ENCODE measurements around the gene GARS1.

Gene GARS1

DNA sequence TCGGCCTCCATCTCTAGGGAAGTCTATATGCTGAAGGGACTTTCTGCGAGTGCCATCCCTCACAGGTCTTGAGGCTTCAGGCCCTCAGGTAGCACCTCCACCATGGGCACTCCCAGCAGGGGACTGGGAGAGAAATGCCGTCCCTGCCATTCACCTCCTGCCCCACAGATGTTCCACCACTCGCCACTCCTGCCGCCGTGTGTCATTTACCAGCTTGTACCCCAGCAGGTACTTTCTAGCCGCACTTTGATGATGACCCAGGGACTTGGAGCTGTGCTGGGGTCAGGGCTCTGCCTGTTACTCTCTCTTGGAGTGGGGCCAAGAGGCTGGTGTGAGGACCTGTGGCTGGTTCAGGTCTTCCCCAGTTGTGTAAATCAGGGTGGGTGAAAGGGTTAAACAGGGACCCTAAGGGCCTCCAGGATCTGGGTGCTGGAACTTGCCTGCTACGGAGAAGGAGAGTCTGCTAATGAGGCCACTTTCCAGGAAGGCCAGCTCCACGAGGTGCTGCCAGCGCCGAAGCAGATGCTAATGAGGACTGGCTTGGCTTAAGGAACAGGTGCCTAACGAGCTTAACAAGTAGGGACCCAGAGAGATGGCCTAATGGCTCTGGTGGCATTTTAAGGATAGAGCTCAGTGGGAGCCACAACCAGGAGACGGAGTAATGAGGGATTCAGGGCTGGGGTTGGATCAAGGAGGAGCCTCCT, 55.2 kb downstream of the GARS1 start:
- H3K4me3 ChIP-seq (ENCODE audit: low read length): no peak overlapping the region
- no peak for DNase-seq (ENCODE audit: low read depth, low spot score)

DNA sequence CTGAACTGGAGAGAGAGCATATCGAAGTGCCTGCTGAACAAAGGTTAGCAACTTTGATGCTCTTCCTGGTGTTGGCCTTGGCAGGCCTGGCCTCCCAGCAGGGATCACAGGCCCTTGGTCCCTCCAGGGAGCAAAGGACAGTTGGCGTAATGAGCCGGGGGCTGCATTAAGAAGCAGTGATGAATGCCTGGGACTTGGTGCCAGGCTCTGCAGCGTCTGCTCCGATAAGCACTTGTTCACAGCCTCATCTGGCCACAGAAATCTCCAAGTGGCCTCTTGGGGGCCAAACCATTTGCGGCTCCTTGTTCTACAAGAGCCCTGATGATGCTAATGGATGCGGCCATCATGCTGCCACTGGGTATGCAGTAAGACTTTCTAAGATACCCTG, 55.7 kb downstream of the GARS1 start:
- no peak overlapping the region for H3K4me3 ChIP-seq (ENCODE audit: low read length)
- DNase-seq (ENCODE audit: low read depth, low spot score): no peak

DNA sequence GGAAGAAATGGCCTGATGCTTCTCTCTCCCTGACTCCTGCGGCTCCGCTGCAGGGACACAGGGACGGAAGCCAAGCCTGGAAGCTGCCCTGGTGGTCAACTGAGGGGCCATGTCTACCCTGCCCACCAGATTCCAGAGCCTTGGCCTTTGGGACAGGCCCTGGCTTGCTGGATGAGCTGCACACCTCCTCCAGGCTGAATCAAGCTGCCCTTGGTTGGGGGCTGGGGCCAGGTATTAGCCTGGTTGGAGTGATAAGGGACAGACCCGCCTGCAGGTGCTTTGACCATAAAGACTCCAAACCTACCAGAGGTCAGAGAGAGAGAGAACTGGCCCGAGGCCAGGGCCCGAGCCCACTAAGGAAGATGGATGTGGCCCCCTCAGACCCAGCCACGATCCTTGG, 57.5 kb downstream of the GARS1 start:
- no peak for DNase-seq (ENCODE audit: low read depth, low spot score)
- no peak overlapping the region for H3K4me3 ChIP-seq (ENCODE audit: low read length)

DNA sequence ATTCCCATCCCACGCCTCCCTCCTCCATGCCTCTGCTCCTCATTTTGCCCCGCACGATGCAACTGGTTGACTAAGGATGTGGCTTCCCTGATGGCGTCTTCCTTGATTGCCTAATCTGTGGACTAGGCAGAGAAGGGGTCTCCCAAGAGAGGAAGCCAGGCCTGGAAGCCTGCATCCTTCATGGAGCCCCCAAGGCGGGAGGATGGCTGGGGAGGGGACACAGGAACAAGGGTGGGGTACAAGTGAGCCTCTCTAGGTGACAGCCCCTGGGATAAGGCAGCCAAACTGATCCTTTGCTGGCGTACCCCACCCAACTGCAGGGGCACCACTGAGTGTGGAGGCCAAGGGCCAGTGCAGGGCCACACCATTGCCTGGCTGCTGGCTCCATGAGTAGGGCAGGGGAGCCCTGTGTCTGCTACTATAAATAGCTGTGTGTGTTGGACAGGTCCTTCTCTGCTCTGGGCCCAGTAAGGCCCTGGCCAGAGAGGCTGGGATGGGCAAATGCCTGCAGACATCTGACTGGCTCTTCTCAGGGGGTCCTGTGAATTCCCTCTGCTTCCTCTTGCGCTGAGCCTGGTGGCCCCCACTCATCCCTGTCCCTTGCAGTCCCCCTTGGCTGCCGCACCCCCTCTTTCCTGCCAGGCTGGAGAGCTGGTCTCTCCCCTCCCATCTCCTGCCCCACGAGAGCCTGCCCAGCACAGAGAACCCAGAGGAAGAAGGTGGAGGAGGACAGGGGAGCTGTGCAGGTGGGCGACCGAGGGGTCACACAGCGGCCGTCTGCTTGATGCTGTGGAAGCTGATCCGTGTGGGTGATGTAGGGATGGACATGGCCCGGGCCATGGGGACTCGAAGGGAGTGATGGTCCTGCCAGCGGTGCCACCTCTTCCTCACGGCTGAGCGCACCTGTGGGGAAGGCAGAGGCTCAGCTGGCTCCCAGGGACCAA, 58.3 kb downstream of the GARS1 start:
- no peak for DNase-seq (ENCODE audit: low read depth, low spot score)
- H3K4me3 ChIP-seq (ENCODE audit: low read length): no peak overlapping the region

DNA sequence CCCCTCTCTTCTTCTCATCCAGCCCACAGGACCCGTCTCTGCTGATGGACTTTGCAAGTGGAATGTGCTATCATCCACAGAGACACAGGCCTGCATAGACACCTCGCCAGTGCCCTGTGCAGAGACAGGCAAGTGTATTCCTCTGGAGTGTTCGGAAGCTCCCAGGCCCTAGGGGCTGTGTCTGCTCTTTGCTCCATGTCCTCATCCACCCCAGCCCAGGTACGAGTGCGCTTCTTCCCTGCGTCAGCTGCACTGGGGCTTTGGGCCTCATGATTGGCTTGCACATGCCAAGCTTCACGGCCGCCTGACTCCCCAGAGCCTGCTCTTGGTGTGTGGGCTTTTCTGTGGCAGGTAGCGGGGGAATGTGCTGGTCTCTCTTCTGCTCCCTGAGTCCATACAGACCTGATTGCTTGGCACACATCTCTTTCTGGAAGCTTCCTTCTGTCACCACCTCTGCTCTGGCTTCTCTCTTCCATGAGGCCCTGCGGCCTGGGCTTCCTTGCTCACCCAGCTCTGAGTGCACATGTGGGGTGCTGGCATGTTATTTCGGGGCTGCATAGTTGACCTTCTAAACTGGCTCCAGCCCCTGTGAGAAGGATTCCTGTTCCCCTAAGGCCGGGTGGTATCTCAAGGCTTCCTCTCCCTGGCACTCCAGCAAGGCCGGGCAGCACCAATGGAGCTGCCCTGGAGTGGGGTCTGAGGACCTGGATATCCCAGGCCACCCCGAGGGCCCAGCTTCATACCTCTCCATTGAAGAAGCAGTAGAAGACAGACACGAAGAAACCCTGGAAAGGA, 59.8 kb downstream of the GARS1 start:
- no peak for DNase-seq (ENCODE audit: low read depth, low spot score)
- no peak overlapping the region for H3K4me3 ChIP-seq (ENCODE audit: low read length)

DNA sequence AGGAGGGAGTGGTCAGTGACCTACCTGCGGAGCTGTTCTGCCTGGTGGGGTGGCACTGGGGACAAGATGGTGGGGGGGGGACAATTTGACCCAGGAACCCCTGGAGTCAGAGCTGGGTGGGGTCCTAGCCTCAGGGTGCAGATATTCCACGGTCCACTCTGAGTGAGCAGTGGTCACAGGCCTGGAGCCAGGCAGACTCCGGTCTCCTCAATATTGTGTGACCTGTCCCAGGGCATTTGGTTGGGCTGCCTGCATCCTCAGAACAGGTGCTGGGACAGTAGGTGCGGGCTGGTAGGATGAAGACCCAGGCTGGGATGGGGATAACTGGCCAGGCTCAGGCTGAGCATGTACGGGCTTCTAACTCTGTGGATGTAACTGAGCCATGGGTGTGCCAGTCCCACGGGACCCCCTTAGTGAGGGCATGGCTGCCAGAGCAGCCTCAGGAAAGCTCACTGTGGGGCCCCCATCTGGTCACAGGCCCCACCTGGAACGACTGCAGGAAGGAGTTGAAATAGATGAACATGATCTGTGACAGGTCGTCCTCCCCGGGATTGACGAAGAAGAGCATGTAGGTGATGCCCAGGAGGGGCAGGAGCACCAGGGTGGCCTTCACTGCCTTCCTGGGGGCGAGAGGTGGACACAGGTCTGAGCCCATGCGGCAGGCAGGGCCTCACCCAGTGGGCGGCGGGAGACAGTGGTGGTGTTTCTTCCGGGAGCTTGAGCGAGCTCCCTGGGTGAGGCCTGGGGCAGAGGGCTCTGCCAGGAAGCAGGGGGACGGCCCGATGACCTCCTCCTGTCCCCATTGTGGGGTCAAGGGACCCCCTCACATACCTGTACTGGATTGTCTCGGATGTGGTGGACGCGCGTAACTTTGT, 60.7 kb downstream of the GARS1 start:
- H3K4me3 ChIP-seq (ENCODE audit: low read length): no peak overlapping the region
- no peak for DNase-seq (ENCODE audit: low read depth, low spot score)

DNA sequence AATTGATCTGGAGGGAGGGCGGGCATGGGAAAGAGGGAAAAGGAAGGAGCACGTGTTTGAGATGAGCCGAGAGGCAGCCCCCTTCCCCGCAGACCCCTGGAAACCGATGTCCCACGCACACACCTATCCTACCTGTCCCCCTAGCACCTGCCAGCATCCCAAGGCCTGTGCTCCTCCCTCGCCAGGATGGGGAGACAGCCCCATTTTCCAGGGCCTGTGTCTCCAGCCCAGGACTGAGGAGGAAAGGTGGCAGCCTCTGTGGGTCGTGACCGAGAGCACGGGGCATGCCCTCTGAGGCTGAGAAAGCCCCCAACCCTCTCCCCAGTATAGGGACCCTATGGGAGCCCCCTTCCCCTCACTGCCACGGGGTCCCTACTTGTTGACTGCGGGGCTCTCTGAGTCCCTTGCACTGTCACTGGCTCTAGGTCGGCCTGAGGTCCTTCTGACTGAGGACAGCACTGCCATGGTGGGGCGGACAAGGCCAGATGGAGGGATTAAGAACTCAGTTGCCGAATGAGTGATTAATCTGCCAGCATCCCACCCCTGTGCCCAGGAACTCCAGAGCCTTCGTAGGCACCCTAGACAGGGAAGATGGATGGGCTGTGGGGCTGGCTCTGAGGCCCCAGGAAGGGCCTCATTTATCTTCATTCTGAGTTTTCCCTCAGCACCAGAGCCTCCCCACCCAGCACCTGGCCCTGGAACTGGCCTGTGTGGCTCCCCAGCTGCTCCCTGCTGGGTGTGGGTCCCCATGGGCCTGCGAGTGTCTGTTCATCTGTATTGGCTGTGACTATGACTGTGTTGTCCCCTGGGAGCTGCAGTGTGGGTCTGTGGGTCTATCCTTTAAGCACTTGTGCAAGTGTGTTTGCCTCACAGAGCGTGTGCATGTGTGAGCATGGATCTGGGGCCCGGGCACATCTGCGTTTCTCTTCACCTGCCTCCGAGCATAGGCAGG, 61.6 kb downstream of the GARS1 start:
- no peak overlapping the region for H3K4me3 ChIP-seq (ENCODE audit: low read length)
- DNase-seq (ENCODE audit: low read depth, low spot score): no peak

DNA sequence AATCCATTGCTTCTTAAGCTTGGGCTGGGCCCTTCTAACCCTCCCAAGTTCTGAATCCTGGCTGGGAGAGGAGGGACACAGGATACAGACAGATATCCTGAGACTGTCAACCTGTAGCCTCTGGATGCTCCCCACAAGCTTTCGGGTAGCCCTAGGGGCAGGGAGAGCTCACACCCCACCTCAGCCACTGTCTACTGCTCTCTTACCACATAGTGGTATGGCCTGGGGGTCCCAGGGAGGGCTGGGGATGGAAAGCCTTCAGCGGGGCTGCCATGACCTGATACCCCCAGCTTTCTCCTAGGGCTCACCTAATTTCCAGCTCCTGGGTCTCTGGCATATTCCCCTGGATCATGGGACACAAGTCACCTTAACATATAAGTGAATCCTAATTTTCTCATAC, 62.5 kb downstream of the GARS1 start:
- no peak for DNase-seq (ENCODE audit: low read depth, low spot score)
- no peak overlapping the region for H3K4me3 ChIP-seq (ENCODE audit: low read length)

DNA sequence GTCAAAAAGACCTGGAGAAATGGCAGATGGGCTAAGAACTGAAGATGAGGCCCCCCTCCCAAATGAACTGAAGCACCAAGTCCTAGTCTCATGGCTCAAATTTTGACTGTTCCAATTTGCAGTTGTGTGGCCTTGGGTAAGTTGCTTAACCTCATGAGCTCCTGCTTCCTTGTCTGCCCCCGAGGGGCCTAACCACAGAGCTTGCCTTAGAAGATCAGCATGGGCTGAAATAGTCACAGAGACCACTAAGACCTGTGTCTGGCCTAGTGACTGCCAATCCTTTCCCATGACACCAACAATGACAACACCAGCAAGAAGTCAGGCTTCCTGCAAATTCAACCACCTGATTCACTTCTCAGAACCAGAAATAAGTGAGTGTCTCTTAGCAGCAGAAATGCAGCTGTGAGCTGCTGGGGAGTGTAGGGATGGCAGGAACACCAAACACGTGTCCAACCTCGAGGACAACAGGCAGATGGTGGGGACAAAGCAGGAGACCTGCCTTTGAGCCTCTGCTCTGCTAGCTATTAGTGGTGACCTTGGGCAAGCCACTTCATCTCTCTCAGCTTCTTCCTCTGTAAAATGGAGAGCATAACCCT, 63.9 kb downstream of the GARS1 start:
- H3K4me3 ChIP-seq (ENCODE audit: low read length): no peak overlapping the region
- DNase-seq (ENCODE audit: low read depth, low spot score): no peak

DNA sequence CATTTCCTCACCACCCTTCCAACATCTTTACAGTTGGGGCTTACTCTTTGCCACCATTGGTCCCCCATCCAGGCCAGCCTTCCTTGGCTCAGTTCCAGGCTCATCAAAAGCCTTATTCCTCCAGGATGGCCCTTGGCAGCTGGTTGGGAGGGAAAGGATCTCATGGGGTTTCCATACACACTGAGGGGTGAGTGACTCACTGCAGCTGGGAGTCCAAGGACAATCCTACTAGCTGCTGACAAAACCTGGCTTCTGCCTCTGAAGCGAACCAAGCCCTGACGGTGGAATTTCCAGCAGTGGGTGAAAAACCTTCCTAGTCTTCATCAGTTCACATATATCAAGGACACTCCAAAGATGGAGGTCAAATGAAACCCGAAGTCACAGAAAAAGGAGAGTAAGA, 64.6 kb downstream of the GARS1 start:
- DNase-seq (ENCODE audit: low read depth, low spot score): no peak
- H3K4me3 ChIP-seq (ENCODE audit: low read length): no peak overlapping the region

DNA sequence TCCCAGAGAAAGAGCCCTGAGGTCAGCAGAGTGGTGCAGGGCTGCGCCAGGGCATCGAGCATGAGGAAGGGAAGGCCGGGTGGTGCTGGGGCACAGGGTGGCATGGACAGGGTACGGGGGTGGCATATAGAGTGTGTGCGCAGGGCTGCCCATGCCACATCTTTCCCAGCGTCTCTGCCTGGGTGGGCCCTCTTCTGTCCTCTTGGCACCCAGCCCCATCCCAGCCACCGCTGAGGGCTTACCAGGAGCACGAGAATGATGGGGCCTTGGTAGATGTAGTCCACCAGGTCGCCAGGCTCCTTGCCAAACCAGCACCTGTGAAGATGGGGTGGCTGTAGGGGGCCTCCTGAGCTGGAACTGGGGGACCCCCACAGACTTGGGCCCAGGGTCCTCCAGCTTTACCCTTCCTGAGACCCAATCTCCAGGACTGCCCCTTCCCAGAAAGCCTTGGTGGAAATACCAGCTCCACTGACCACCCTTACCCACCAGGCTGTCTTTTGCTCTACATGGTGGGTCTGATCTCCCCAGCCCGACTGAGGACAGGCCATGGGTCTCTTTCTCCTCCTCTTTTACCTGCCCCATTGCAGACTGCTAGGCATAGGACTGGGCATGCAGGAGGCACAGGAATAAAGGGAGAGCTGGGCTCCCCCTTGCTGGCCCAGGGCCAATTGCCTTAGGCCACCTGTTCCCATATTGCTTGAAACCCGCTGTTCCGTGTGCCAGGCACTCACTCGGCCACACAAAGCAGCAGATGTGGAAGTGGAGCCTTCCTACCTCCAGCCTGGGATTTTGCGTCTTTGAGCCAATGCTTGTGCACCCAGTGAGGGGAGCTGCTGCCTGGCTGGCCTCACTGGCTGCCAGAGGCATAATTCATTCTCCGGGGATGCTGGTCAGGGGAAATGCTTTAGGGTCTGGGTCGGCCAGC, 65.9 kb downstream of the GARS1 start:
- no peak for DNase-seq (ENCODE audit: low read depth, low spot score)
- no peak overlapping the region for H3K4me3 ChIP-seq (ENCODE audit: low read length)

DNA sequence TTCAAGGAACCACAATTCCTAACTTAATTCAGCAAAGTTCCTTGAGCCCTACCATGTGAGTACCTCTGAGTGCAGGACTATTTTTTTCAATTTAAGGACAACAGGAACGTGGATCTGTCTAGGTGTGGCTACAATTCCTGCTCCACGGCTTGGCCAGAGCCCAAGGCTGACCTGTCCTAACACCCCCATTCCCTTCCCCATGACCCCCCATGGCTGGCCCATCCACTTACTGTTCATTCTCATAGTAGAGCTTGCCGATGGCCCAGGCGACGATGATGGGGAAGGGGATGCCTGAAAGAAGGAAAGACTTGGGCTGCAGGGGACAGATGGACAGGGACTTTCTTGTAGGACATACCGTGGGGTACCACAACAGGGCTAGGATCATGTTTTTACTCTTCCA, 67.2 kb downstream of the GARS1 start:
- no peak for DNase-seq (ENCODE audit: low read depth, low spot score)
- no peak overlapping the region for H3K4me3 ChIP-seq (ENCODE audit: low read length)

DNA sequence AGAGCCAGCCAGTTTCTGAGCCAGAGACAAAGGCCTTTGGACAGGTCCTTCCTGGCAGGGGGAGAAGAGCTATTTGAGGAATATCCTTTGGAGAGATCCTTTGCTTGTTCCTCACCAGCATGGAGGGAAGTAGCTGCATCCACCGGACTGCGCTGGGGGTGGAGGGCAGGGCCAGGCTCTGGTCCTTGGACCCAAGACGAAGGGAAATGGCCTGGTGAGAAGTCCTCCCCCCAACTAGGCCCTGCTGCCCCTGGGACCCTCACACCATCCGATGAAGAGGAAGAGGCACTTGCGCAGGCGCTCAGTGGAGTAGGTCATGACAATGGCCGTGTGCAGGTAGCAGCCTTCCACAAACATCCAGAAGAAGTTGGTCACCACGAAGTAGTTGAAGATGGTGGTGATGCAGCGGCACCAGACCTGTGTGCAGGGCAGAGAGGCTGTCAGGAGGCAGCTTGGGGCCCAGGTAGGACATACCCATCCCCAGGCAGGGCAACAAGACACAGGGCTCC, 67.8 kb downstream of the GARS1 start:
- H3K4me3 ChIP-seq (ENCODE audit: low read length): no peak overlapping the region
- no peak for DNase-seq (ENCODE audit: low read depth, low spot score)

DNA sequence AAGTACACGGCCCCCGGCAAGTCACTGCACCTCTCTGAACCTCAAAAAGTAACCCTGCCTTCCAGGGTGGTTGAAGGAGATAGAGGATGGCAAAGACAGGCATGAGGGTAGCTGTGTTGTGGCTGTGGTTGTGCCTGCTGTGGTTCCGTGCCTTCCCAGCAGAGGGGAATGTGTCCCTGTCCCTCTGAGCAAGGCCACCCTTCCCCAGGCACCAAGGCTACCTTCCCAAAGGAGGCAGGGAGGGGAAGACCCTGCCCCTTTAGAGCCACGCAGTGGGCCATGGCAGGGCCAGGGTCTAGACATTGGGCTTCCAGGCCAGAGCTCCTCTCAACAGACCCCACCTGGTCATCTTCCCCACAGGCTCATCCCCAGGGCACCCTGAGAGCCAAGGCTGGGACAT, 68.7 kb downstream of the GARS1 start:
- no peak overlapping the region for H3K4me3 ChIP-seq (ENCODE audit: low read length)
- no peak for DNase-seq (ENCODE audit: low read depth, low spot score)

DNA sequence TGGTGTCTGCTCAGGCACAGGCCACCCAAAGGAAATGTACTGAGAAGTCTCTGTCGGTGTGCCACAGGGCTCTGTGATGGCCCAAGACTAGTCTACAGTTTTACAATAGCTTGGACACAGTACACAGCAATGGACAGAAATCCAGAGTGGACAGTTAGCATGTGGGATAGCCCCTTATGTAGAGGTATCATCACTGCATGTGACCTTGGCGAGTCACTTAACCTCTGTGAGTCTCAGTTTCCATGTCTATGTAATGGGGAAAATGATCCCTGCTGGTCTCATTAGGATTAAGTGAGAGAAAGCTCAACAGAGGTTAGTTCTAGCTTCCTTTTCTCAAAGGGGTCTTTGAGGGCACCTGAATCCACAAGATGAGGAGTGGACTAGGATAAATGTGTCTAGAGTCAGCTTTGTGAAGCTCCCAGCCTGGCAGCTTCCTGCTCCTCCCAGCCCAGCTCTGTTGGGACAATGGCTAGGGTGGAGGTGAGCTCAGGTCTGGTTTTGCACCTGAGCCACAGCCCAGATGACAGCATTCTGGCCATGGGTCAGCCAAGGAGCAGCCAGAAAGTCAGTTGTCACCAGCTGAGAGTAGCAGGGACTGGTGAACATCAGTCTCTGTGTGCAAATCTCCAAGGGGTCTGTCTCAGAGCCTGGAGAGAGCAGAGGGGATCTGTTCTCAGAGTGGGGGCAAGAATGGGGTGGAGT, 69.7 kb downstream of the GARS1 start:
- H3K4me3 ChIP-seq (ENCODE audit: low read length): no peak overlapping the region
- no peak for DNase-seq (ENCODE audit: low read depth, low spot score)

DNA sequence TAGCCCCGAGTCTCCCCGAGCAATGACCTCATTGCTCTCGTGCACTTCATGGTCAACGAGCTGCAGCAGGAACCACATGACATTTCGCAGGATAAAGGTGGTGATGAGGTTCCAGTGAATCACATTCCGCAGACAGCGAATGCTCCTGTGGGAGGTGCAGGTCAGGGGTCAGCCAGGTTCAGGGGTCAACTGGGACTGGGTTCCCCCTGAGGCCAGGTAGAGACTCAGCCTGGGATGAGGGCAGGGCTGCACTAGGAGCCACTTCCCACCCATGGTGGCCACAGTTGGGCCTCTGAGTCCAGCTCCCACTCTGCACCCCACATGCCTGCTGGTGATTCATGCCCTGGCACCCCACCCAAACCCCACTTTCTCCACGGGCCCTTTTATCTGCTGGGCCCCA, 70.4 kb downstream of the GARS1 start:
- no peak for DNase-seq (ENCODE audit: low read depth, low spot score)
- no peak overlapping the region for H3K4me3 ChIP-seq (ENCODE audit: low read length)

Measured in Jurkat, Clone E6-1 (cell line).